Stimulated activated CD8-positive, alpha-beta memory T cell treated with anti-CD3 and anti-CD28 coated beads, Interleukin-15, amount 100 ng/mL, for 24 hours (primary cell): ENCODE data around the gene GPANK1.

ENCODE experiments used
- DNase-seq: peaks from one replicate; pipeline ENCODE4 v3.0.0-alpha.2; 2020; ENCODE audit warnings: low read depth

GPANK1 gene

DNA sequence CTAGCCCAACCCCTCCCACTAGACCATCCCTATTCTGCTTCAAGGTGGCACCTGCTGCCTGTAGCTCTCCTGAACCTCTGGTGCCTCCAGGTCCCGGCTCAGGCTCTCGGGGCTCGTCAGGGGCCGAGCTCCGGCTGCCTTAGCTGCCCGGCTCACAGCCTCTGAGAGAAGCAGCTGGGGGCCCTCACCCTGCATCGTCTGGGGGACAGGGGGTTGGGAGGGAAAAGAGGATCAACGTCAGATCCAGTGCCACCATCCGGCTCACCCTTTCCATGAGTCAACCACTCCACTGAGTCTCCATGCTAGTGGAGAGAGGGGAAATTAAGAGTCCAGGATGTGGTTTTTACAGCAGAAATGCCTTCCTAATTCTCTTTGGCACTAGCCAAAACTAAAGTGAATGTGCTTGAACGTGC lies 25.3 kb downstream of the GPANK1 start:
- DNase-seq = no peak

DNA sequence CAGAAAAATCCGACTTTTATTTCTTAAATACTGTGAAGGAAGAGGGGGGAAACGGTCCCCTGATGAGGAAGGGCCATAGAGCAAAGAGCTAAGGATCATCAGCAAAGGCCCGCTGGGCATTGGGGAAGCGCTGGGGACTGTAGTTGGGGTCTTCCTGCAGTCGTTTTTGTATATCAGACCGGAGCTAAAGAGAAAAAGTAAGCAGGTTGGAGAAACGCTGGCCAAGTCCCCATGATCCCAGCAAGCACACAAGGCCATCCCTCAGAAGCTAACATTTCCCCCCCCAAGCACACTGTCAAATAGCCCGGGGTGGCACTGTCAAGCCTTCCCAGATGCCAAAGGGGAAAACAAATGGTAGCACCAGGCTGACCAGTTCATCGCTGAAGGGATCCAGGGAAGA lies 25.8 kb downstream of the GPANK1 start:
- DNase-seq = no peak

DNA sequence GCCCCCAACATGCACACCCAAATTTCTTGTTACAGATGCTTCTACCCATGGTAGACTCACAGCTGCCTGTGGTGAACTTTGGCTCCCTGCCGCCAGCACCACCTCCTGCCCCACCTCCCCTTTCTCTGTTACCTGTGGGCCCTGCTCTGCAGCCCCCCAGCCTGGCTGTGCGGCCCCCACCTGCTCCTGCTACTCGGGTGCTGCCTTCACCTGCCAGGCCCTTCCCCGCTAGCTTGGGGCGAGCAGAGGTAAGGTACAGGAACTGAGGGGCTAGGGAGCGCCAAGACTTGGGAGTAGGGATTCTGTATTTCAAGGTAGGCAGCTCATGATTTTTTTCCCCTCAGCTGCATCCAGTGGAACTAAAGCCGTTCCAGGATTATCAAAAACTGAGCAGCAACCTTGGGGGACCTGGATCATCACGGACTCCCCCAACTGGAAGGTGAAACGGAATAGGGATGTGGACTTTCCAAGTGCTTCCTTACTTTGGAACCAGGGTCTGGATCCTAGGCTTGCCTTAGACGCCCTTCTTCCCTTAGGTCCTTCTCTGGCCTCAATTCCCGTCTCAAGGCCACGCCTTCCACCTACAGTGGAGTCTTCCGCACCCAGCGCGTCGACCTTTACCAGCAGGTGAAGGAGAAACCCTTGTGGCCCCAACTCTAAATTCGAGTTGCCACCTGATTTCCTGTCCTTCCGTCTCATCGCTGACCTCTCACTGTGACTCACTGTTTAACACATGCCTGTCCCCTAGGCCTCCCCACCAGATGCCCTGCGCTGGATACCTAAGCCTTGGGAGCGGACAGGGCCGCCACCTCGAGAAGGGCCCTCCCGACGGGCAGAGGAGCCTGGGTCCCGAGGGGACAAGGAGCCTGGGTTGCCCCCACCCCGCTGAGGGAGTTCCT lies 27.9 kb downstream of the GPANK1 start:
- no peak for DNase-seq

DNA sequence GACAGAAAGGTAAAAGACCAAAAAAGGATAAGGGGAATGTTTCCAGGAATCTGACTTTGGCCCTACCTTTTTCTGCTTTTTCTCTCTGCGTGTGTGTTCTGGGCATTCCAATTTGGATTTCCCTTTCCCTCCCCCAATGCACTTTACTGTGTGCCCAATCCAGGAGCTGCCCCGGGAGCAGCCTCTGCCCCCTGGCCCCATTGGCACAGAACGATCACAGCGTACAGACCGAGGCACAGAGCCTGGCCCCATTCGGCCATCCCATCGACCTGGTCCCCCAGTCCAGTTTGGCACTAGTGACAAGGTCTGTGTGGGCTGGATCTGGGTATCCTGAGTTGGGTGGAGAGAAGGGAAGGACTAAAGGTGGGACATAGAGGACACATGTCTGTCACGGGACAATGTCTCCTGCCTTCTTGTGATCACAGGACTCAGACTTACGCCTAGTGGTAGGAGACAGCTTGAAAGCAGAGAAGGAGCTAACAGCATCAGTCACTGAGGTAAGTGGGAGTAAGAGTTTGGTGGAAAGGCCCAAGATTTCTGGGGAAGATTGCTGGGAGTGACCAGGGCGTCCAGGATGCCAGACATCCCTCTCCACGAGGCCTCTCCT lies 29.7 kb downstream of the GPANK1 start:
- DNase-seq = no peak

DNA sequence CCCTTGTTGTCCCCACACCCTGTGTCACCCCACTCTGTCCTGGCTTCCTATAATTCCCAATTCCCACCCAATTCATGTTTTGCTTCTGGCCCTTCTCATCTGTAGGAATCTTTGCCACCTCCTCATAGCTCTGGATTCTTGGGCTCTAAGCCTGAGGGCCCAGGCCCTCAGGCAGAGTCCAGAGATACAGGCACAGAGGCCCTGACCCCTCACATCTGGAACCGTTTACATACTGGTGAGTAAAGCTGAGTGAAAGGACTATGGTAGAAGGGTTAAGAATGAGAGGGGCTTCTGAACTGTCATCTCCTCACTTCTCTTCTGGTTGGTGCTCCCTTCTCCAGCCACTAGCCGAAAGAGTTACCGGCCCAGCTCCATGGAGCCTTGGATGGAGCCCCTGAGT lies 30.7 kb downstream of the GPANK1 start:
- DNase-seq = no peak

DNA sequence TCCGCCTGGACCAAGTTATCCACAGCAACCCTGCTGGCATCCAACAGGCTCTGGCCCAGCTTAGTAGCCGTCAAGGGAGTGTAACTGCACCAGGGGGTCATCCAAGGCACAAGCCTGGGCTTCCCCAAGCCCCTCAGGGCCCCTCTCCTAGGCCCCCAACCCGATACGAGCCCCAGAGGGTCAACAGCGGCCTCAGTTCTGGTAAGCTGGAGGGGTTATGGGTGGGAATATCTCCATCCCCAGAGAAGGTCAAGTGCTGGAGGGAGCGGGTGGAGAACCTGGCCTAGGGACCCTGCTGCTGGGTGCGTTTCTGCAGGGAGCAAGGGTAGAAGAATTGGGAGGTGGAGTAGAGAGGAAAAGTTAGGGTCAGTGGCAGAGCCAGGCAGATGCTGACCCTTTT lies 31.4 kb downstream of the GPANK1 start:
- no peak for DNase-seq

DNA sequence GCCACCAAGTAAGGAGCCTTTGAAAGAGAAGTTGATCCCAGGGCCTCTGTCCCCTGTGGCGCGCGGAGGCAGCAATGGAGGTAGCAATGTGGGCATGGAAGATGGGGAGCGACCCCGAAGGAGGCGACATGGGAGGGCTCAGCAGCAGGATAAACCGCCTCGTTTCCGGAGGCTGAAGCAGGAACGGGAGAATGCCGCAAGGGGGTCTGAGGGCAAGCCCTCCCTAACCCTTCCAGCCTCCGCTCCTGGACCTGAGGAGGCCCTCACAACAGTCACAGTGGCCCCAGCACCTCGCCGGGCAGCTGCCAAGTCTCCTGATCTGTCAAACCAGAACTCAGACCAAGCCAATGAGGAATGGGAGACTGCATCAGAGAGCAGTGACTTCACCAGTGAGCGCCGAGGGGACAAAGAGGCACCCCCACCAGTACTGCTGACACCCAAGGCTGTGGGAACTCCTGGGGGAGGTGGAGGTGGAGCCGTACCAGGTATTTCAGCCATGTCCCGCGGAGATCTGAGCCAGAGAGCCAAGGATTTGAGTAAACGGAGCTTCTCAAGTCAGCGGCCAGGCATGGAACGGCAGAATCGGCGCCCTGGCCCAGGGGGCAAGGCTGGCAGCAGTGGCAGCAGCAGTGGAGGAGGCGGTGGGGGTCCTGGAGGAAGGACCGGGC lies 32.4 kb downstream of the GPANK1 start:
- no peak for DNase-seq

DNA sequence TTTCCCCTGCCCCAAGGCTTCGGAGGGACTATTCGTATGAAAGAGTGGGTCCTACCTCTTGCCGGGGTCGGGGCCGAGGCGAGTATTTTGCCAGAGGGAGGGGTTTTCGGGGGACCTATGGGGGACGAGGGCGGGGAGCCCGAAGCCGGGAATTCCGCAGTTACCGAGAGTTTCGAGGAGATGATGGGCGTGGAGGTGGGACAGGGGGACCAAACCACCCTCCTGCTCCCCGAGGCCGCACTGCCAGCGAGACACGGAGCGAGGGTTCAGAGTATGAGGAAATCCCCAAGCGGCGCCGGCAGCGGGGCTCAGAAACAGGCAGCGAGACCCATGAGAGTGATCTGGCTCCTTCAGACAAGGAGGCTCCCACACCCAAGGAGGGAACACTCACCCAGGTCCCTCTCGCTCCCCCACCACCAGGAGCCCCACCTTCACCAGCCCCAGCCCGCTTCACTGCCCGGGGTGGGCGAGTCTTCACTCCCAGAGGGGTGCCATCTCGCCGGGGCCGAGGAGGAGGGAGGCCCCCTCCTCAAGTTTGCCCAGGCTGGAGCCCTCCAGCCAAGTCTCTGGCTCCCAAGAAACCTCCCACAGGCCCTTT lies 33.0 kb downstream of the GPANK1 start:
- DNase-seq = no peak

DNA sequence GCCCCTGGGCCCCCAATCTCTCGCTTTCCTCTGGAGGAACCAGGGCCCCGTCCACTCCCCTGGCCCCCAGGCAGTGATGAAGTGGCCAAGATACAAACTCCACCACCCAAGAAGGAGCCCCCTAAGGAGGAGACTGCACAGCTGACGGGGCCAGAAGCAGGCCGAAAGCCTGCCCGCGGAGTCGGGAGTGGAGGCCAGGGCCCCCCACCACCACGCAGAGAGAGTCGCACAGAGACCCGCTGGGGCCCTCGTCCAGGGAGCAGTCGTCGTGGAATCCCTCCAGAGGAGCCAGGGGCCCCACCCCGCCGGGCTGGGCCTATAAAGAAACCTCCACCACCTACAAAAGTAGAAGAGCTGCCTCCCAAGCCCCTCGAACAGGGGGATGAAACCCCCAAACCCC lies 33.6 kb downstream of the GPANK1 start:
- no peak for DNase-seq

DNA sequence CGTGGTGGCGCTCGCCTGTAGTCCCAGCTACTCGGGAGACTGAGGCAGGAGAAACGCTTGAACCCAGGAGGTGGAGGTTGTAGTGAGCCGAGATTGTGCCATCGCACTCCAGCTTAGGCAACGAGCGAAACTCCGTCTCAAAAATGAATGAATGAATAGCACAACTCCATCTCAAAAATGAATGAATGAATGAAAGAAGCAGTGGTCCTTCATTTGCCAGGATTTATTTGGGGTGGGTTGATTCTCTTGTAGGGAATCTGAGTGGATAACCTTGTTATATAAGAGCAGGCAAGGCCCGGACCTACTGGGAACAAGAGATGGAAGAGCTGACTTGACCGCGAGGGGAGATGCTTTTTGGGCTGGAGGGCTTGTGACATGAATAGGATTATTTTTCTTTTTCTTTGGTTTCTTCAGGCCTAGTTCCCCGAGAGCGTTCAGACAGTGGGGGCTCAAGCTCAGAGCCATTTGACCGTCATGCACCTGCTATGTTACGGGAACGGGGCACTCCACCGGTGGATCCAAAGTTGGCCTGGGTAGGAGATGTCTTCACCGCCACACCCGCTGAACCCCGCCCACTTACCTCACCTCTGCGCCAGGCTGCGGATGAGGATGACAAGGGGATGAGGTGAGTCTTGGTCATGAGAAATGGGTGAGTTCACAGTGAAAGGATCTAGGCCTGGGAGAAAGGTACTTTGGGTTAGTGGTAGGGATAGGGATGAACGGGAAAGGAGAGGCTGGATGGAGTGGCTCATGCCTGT lies 34.4 kb downstream of the GPANK1 start:
- DNase-seq = no peak

DNA sequence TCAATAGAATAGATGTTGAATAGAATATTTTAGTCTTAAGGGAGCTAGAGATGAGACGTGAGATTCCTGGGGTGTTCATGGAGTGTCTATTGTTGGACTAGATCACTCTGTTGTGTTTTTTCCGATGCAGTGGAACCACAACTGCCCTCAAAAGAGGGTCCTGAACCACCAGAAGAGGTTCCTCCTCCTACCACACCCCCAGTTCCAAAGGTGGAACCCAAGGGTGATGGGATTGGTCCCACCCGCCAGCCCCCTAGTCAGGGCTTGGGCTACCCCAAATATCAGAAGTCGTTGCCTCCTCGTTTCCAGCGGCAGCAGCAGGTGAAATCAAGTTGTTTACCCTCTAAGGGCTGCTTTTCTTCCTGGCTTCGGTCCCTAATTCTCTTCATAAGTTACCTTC lies 35.8 kb downstream of the GPANK1 start:
- DNase-seq = no peak

DNA sequence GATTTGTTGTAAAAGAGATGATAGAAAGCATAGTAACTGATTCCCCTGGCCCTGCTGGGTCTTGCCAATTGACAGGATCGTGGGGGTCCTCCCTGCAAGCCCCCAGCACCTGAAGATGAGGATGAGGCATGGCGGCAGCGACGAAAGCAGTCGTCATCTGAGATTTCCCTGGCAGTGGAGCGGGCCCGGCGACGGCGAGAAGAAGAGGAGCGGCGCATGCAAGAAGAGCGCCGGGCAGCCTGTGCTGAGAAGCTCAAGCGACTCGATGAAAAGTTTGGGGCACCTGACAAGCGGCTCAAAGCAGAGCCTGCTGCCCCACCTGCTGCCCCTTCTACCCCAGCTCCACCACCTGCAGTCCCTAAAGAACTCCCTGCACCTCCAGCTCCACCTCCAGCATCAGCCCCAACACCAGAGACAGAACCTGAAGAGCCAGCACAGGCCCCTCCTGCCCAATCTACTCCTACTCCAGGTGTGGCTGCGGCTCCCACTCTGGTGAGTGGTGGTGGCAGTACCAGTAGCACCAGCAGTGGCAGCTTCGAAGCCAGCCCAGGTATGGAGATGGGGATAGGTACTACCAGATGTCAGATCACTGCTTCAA lies 37.0 kb downstream of the GPANK1 start:
- no peak for DNase-seq

DNA sequence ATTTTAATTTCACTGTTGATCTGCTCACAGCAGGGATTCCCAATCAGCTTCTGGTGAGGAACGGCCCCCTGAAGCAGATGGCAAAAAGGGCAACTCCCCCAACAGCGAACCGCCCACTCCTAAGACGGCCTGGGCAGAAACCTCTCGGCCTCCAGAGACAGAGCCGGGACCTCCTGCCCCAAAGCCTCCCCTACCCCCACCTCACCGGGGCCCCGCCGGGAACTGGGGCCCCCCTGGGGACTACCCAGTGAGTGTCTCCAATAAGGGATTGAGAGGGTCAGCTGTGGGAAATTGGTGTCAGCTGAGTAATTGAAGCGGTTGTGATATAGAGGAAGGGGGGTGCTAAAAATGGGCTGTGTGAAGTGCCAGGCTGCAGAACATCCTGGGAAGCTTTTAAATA lies 37.8 kb downstream of the GPANK1 start:
- DNase-seq = no peak

DNA sequence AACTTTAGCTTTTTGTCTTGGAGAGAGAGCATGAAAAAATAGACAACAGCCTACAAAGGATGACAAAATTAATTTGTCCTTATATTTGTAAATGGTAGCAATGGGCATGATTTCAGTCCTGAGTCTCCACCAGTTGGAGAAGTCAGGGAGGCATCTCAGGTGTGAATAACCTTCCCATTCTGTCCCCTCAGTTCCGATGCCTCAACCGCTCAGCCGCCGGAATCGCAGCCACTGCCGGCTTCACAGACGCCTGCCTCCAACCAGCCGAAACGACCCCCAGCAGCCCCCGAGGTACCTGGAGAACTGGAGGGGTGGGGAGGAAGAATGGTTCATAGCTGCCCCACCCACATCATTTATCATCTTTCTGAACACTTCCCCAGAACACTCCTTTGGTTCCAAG lies 40.7 kb downstream of the GPANK1 start:
- no peak for DNase-seq

DNA sequence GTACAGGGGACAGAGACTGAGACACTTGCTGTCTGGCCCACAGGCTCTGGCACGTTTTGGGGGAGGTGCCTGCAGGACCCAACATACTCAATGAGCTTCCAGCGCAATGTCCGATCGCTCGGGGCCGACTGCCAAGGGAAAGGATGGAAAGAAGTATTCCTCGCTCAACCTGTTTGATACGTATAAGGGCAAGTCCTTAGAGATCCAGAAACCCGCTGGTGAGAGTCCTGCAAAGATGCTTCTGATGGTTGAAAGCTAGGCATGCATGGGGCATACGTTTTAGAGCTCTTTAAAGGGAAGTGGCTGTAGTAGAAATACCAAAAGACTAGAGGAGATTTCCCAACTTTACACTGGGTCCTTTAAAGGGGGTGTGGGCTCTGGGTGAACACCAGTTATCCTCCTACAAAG lies 42.1 kb downstream of the GPANK1 start:
- no peak for DNase-seq

DNA sequence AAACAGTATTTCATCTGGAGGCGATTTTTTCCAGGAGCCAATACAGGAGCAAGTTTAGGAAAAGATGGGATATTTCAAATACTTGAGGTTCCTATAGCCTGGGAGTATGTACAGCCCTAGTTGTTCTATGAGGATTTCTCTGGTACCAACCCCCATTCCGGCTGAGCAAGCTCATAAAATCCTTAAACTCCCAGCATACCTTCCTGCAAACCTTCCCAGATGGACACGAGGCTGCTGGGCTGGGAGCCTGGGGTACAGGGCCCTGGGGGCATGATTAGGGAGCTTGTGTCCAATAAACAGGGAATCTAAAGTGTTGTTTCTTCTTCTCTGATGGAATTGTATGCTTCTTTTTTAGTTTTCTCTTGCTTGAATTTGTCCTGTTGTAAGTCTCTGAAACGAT lies 42.8 kb downstream of the GPANK1 start:
- no peak for DNase-seq

DNA sequence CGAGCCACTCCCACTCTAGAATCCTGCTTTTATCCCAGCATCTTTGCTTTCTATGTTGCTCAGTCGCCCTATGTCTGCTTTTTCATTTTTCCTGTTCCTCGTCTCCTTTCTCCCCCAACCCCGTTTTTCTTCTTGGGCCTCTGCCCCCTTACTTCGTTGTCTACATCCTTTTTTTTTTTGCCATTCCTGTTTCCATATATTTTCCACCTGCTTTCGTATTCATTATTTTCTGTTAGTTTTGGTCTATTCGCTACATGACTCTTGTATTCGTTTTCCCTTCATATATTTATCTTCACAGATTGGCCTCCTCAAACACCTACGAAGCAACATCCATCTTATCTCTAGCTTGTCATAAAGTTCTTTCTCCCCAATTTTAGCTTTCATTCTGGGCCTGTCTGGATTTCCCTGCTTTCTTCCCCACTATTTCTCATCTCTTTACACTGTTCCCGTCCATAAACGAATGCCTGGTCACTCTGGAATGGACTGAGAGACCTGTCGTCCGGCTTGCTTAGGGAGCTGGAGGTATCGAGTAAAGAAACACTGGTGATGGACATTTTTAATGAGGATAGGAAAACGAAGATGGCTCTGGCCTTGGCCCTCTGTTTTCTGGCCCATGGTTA lies 43.4 kb downstream of the GPANK1 start:
- DNase-seq = no peak

DNA sequence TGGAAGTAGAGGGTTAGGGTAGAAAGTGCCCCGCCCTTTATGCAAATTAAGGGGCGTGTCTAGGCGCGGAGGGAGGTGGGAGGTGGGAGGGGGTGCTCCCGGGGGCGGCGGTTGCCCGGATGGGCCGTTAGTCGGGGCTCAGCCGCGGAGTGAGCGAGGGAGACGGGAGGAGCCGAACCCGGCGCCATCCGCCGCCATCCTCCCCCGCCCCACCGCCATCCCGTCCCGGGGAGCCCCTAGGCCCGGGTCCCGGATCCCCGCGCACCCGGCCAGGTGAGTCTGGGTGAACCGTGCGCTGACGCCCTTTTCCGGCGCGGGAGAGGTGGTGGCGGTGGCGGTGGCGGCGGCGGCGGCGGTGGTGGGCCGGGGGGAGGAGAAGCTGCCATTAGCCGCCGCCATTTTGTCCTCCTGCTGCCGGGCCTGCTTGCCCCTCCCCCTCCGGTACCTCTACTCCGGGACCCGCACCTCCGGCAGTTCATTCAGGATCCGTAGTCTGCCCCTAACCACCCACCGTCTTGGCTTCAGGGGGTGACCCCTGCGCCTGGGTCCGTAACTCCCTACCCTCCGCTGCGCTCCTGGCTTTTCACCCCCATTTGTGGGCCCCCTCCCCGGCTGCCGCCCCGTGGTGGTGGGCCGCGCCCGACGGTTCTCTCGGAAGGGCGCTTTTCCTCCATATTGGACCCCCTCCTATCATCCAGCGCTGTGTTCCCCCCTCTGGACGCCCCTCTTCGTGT lies 44.0 kb downstream of the GPANK1 start, which contains the start of gene PRRC2A:
Gene PRRC2A, plus strand, starts transcription at position 130 of the 734 bp plus-strand sequence. CDS start 2,075 bp downstream, outside the sequence.
- peak; percentile 62 for DNase-seq

DNA sequence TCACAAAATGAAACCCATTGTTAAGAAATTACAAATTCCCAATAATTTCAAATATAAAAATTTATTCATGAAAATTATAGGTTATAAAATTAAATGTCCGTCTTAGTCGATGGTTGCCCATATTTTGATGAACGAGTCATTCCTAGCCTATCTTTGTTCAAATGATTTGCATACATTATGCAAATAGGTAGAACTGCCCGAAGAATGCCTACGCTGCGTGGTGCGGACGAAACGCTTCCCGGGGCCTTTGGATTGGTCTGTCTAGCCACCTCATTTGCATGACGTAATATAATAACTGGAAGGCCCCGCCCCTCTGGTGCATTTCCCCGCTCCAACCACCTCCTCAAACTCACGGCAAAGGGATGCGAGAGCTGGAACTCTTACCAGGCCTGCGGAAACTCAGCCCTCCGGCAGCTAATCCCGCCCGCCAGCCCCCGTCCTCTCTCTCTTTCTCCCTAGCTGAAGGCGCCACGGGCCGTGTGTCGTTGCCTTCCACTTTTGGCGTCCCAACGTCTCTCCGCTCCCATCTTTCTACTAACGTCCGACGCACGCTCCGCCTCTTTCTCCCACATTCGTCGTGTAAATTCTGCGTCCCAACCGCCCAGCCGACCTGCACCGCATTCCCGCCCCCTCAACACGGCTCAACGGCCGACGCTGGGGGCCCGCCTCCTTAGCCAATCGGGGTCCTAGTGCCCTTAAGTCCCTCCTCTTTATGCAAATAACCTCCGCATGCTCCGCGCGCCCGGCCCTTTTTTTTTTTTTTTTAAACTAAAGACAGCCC lies 44.8 kb downstream of the GPANK1 start:
- DNase-seq = peak; percentile 81
